Measurements from ENCODE around the gene MAP4.
A peak's percentile ranks its signal among the peaks of the same experiment; 100 is the strongest.
"Not testable (repeated sequence)": the region's sequence is repeated elsewhere in the genome, so short reads cannot be mapped to it uniquely, and the experiment has no call there.

Gene MAP4

DNA sequence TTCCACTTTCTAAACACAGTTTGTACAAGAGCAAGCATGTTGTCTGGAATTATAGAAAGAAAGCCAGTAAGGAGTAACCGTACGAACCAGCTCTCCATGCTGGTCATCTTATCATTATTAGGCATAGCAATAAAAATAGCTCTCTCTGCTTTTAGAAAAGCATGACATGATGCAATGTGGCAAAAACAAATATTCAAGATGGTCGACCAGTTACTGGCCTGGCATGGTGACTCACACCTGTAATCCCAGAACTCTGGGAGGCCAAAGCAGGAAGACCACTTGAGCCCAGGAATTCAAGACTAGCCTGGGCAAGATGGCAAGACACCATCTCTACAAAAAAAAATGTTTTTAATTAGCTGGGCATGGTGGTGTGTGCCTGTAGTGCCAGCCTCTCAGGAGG, 2.6 kb upstream of the MAP4 start:
- FAIRE-seq: no peak

GRCh38 chr3:48015431-48016180, 610 bp downstream of the MAP4 start:
- FAIRE-seq (no peak), DNase-seq (ENCODE audit: low spot score) (no peak)

More for the DNA sequence above, 2.6 kb upstream of the MAP4 start:
- peak; percentile 28 for DNase-seq (ENCODE audit: low spot score)

GRCh38 chr3:48014358-48014757, 1.9 kb downstream of the MAP4 start:
- DNase-seq (ENCODE audit: low spot score) (no peak), FAIRE-seq (no peak)

- DNase-seq (ENCODE audit: low spot score) (peak; percentile 22), FAIRE-seq (no peak)
Observed at GRCh38 chr3:48013288-48013980, 2.8 kb downstream of the MAP4 start.

GRCh38 chr3:48012659-48013058, 3.6 kb downstream of the MAP4 start:
- DNase-seq (ENCODE audit: low spot score): no peak

GRCh38 chr3:48008066-48008465, 8.2 kb downstream of the MAP4 start:
- DNase-seq (ENCODE audit: low spot score); FAIRE-seq: not testable (repeated sequence)

More at GRCh38 chr3:48012659-48013058, 3.6 kb downstream of the MAP4 start:
- FAIRE-seq: no peak

GRCh38 chr3:48007361-48007760, 8.9 kb downstream of the MAP4 start:
- DNase-seq (ENCODE audit: low spot score); FAIRE-seq: not testable (repeated sequence)

DNA sequence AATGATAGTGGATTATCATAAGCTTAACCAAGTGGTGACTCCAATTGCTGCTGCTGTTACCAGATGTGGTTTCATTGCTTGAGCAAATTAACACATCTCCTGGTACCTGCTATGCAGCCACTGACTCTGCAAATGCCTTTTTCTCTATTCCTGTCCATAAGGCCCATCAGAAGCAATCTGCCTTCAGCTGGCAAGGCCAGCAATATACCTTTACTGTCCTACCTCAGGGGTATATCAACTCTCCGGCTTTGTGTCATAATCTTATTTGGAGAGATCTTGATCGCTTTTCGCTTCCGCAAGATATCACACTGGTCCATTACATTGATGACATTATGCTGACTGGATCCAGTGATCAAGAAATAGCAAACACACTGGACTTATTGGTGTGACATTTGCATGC, 9.4 kb downstream of the MAP4 start:
- not testable (repeated sequence) for DNase-seq (ENCODE audit: low spot score); FAIRE-seq

- FAIRE-seq (no peak), DNase-seq (ENCODE audit: low spot score) (no peak)
Observed at GRCh38 chr3:48004694-48005093, 11.5 kb downstream of the MAP4 start.

DNA sequence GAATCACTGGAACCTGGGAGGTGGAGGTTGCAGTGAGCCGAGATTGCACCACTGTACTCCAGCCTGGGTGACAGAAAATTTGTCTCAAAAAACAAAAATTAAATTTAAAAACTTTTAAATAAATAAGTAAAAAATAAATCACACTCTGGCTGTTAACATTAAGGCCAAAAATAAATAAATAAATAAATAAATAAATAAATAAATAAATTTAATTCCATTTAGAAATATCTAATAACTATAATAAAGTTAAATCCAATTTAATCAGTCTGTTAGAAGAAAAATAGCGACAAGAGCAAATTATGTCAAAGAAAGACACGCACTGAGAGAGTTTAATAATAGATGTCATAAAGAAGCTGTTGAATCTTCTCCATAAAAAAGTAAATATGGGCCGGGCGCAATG, 13.4 kb downstream of the MAP4 start:
- no peak for FAIRE-seq
- no peak for DNase-seq (ENCODE audit: low spot score)

GRCh38 chr3:48001991-48002390, 14.2 kb downstream of the MAP4 start:
- DNase-seq (ENCODE audit: low spot score): no peak
- FAIRE-seq: no peak

GRCh38 chr3:48000212-48000611, 16.0 kb downstream of the MAP4 start:
- FAIRE-seq (no peak), DNase-seq (ENCODE audit: low spot score) (no peak)

GRCh38 chr3:47996440-47996839, 19.8 kb downstream of the MAP4 start:
- FAIRE-seq (no peak), DNase-seq (ENCODE audit: low spot score) (no peak)

DNA sequence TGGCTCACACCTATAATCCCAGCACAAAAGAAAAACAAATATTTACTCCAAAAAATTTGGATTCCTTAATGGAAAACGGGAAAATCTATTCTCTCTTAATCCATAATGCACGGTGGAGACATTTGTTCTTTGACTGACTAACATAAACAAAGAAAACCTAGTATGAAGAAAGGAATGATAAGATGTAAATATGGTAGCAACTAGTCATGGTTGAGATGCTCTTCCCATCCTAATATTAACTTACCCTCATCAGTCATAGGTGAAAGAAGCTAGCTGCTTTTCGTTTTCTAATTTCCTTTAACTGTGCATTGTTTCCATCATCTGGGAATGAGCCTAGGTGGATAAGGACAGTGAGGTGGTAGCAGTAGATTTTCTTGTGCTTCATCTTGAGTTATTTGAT, 22.0 kb downstream of the MAP4 start:
- FAIRE-seq: no peak
- no peak for DNase-seq (ENCODE audit: low spot score)

- DNase-seq (ENCODE audit: low spot score) (no peak), FAIRE-seq (no peak)
Observed at GRCh38 chr3:47991341-47991740, 24.9 kb downstream of the MAP4 start.

GRCh38 chr3:47989981-47990440, 26.2 kb downstream of the MAP4 start:
- peak; percentile 88 for DNase-seq (ENCODE audit: low spot score)
- peak; percentile 69 for FAIRE-seq

DNA sequence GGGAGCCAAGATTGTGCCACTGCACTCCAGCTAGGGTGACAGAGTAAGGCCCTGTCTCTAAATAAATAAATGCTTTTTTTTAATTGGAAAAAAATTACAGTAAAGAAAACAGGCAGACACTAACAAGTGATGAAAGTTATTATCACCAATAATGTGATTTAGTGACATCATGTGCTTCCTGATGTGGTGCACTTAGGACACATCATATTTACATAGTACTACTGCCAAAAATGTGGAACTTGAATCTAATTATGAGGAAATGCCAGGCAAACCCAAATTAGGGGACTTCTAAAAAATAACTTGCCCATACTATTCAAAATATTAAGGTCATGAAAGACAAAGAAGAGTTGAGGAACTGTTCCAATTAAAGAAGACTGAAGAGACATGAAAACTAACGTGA, 30.8 kb downstream of the MAP4 start:
- FAIRE-seq (no peak), DNase-seq (ENCODE audit: low spot score) (no peak)

DNA sequence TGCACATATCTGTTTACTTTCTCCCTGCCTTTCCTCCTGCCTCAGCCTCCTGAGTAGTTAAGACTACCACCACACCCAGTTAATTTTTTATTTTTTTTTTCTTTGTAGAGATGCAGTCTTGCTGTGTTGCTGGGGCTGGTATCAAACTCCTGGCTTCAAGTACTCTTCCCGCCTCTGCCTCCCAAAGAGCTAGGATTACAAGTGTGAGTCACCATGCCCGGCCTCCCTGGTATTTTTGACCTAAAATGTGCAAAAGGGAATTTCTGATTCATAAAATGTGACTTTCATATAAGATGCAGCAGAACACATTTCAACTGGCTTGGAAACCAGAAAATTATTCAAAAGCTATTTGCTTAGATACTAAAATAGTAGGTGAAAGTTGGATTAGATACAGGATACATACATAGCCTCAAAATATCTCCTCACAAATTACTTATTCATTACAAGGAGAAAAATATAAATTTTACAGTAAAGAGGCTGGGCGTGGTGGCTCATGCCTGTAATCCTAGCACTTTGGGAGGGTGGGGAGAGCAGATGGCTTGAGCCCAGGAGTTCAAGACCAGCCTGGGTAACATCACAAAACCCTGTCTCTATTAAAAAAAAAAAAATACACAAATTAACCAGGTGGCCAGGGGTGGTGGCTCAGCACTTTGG, 32.0 kb downstream of the MAP4 start:
- FAIRE-seq (no peak), DNase-seq (ENCODE audit: low spot score) (peak; percentile 31)

DNA sequence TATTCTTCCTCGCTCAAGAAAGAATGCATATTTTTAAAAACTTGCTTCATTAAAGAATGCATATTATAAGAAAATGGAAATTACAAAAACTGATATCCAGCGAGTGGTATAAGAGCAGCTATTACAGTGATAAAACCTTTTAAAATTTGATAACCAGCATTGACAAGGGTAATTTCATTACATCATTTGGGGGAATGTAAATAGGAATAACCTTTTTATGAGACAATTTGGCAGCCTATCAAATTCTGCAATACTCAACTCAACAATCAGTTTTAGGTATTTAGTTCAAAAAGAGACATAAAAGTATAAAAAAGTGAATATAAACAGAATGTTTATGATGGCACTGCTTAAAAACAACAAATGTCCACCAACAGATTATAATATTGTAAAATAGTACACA, 35.4 kb downstream of the MAP4 start:
- FAIRE-seq: no peak
- DNase-seq (ENCODE audit: low spot score): no peak

DNA sequence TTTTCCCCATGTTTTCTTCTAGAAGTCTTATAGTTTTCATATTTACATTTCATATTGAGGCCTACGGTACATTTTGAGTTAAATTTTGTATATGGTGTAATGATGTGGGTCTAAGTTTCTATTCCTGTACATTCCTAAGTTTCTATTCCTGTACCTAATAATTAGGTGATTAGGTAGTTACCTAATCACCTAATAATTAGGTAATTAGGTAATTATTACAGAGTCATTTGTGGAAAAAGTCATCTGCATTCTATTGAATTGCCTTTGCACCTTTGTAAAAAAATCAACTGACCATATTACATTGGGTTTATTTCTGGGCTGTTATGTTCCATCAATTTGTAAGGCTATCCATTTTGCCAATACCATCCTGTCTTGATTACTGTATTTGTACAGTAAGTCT, 37.1 kb downstream of the MAP4 start:
- no peak for FAIRE-seq
- no peak for DNase-seq (ENCODE audit: low spot score)

GRCh38 chr3:47978386-47978785, 37.8 kb downstream of the MAP4 start:
- DNase-seq (ENCODE audit: low spot score): no peak
- FAIRE-seq: no peak

- DNase-seq (ENCODE audit: low spot score) (no peak), FAIRE-seq (no peak)
Observed at GRCh38 chr3:47976135-47976732, 40.0 kb downstream of the MAP4 start.
